Measurements from ENCODE around the gene IPO9.

The IPO9 gene

GRCh38 chr1:201816309-201816854 is 12.6 kb upstream of the IPO9 start:
- TF ChIP-seq CTCF (IDR thresholded peaks at IDR 0.05) = no peak
- no peaks in the 10 kb centered on the region for H3K36me3 ChIP-seq (ENCODE audit: control insufficient read depth, insufficient read depth, low read length)
- no peaks in the 10 kb centered on the region for H3K79me2 ChIP-seq
- H3K4me3 ChIP-seq (ENCODE audit: low read depth, low read length) = no peak overlapping the region
- H3K27me3 ChIP-seq (ENCODE audit: control insufficient read depth, insufficient read depth, low read length) = no peaks in the 10 kb centered on the region
- no peaks in the 10 kb centered on the region for H3K4me1 ChIP-seq
- no peak overlapping the region for H3K9ac ChIP-seq
- H3K4me2 ChIP-seq (ENCODE audit: low read length) = no peak overlapping the region
- no peak overlapping the region for H2AFZ ChIP-seq
- no peaks in the 10 kb centered on the region for H3K9me3 ChIP-seq (ENCODE audit: control insufficient read depth, low read length)
- H3K27ac ChIP-seq = no peak overlapping the region

- Histone ChIP-seq H3K9ac (no peak overlapping the region), H3K79me2 (no peaks in the 10 kb centered on the region), H3K27me3 (ENCODE audit: control insufficient read depth, insufficient read depth, low read length) (no peaks in the 10 kb centered on the region), H3K9me3 (ENCODE audit: control insufficient read depth, low read length) (no peaks in the 10 kb centered on the region), H3K4me2 (ENCODE audit: low read length) (no peak overlapping the region), H3K4me1 (no peaks in the 10 kb centered on the region), H3K4me3 (ENCODE audit: low read depth, low read length) (no peak overlapping the region), H3K36me3 (ENCODE audit: control insufficient read depth, insufficient read depth, low read length) (no peaks in the 10 kb centered on the region), H3K27ac (no peak overlapping the region), H2AFZ (no peak overlapping the region)
- TF ChIP-seq CTCF (IDR thresholded peaks at IDR 0.05) = no peak
Observed at GRCh38 chr1:201818971-201819750, 9.8 kb upstream of the IPO9 start.

GRCh38 chr1:201820413-201820812 is 8.5 kb upstream of the IPO9 start:
- Histone ChIP-seq H3K4me3 (ENCODE audit: low read depth, low read length) (no peak overlapping the region), H3K79me2 (no peaks in the 10 kb centered on the region), H3K9me3 (ENCODE audit: control insufficient read depth, low read length) (no peaks in the 10 kb centered on the region), H3K4me1 (no peaks in the 10 kb centered on the region), H3K4me2 (ENCODE audit: low read length) (no peak overlapping the region), H3K27ac (no peak overlapping the region), H3K36me3 (ENCODE audit: control insufficient read depth, insufficient read depth, low read length) (no peaks in the 10 kb centered on the region), H2AFZ (no peak overlapping the region), H3K27me3 (ENCODE audit: control insufficient read depth, insufficient read depth, low read length) (no peaks in the 10 kb centered on the region), H3K9ac (no peak overlapping the region)
- no peak for TF ChIP-seq CTCF (IDR thresholded peaks at IDR 0.05)

- H3K9ac ChIP-seq = no peak overlapping the region
- no peaks in the 10 kb centered on the region for H3K36me3 ChIP-seq (ENCODE audit: control insufficient read depth, insufficient read depth, low read length)
- no peaks in the 10 kb centered on the region for H3K9me3 ChIP-seq (ENCODE audit: control insufficient read depth, low read length)
- no peak overlapping the region for H3K4me2 ChIP-seq (ENCODE audit: low read length)
- H3K27ac ChIP-seq = no peak overlapping the region
- H2AFZ ChIP-seq = no peak overlapping the region
- no peaks in the 10 kb centered on the region for H3K27me3 ChIP-seq (ENCODE audit: control insufficient read depth, insufficient read depth, low read length)
- H3K4me3 ChIP-seq (ENCODE audit: low read depth, low read length) = no peak overlapping the region
- H3K79me2 ChIP-seq = no peaks in the 10 kb centered on the region
- H3K4me1 ChIP-seq = no peaks in the 10 kb centered on the region
- TF ChIP-seq CTCF (IDR thresholded peaks at IDR 0.05) = no peak
Observed at GRCh38 chr1:201825245-201825644, 3.7 kb upstream of the IPO9 start.

- Histone ChIP-seq H3K4me1 (no peaks in the 10 kb centered on the region), H3K9ac (no peak overlapping the region), H3K4me3 (ENCODE audit: low read depth, low read length) (no peak overlapping the region)
Observed at GRCh38 chr1:201826830-201827229, 2.1 kb upstream of the IPO9 start.

More at GRCh38 chr1:201826830-201827229, 2.1 kb upstream of the IPO9 start:
- Histone ChIP-seq H3K36me3 (ENCODE audit: control insufficient read depth, insufficient read depth, low read length) (no peaks in the 10 kb centered on the region), H2AFZ (no peak overlapping the region), H3K27ac (no peak overlapping the region), H3K9me3 (ENCODE audit: control insufficient read depth, low read length) (no peaks in the 10 kb centered on the region), H3K4me2 (ENCODE audit: low read length) (no peak overlapping the region), H3K27me3 (ENCODE audit: control insufficient read depth, insufficient read depth, low read length) (no peaks in the 10 kb centered on the region), H3K79me2 (peaks cover 12% of the 10 kb centered on the region)
- TF ChIP-seq CTCF (IDR thresholded peaks at IDR 0.05) = no peak
